Neural cell (in vitro differentiated cells): ENCODE results near the gene ATP2B2.

Source experiments
- EP300 ChIP-seq: fragments of 450-650 bp; conservative IDR thresholded peaks from 2 replicates; pipeline ENCODE4 v1.6.1; 2014; ENCODE audit warnings: antibody characterized with exemption, mild to moderate bottlenecking, moderate library complexity; ENCODE audit not compliant: poor library complexity, severe bottlenecking
- EZH2 ChIP-seq: fragments of 200-600, 300-800 bp; shearing (Covaris generic), sonication (generic); IDR thresholded peaks from 2 replicates; pipeline ENCODE4 v1.6.1; 2014; ENCODE audit warnings: antibody characterized with exemption, low read length, borderline replicate concordance, mild to moderate bottlenecking; ENCODE audit not compliant: insufficient read depth, poor library complexity, severe bottlenecking
- POLR2AphosphoS5 ChIP-seq: IDR thresholded peaks from 2 replicates; pipeline ENCODE4 v1.6.1; 2012
- RAD21 ChIP-seq: fragments of 450-650 bp; conservative IDR thresholded peaks from 2 replicates; pipeline ENCODE4 v1.6.1; 2014; ENCODE audit warnings: antibody characterized with exemption, mild to moderate bottlenecking, moderate library complexity
- SMC3 ChIP-seq: fragments of 450-650 bp; conservative IDR thresholded peaks from 2 replicates; pipeline ENCODE4 v1.6.1; 2014; ENCODE audit warnings: antibody characterized with exemption, mild to moderate bottlenecking, moderate library complexity; ENCODE audit not compliant: poor library complexity
- TAF1 ChIP-seq: IDR thresholded peaks from 2 replicates; pipeline ENCODE4 v1.6.1; 2012; ENCODE audit warnings: low read depth
- TF ChIP-seq, protein P1 (sequence below): fragments of 450-650 bp; IDR thresholded peaks from 2 replicates; pipeline ENCODE4 v1.5.1; 2014; ENCODE audit warnings: antibody characterized with exemption, mild to moderate bottlenecking, moderate library complexity; ENCODE audit not compliant: poor library complexity, severe bottlenecking
- TF ChIP-seq, protein P2 (sequence below): IDR thresholded peaks from 2 replicates; pipeline ENCODE4 v1.6.1; 2012; ENCODE audit warnings: borderline replicate concordance

DNA sequence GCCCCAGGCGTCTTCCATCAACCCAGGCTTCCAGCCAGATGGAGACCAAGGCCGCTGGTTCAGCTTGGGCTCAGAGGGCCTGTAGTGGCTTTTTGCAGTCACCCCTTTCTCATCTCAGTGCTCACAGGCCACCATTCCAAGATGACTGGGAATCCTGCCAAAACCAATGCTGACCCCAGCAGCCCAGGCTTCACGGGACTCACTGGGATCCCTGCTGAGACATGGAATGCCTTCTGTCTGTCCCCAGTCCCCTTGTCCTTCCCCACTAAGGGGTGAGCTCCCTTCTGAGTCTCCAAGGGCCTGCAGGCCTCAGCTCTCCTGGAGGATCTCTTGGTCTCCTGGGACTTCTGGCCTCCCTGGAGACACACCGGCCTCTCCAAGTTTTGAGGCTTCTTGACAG lies 107.0 kb downstream of the ATP2B2 start:
- TF ChIP-seq EZH2 (no peak), POLR2AphosphoS5 (no peak), EP300 (no peak), TAF1 (no peak), SMC3 (no peak), RAD21 (no peak)
- TF ChIP-seq, protein P1, sequence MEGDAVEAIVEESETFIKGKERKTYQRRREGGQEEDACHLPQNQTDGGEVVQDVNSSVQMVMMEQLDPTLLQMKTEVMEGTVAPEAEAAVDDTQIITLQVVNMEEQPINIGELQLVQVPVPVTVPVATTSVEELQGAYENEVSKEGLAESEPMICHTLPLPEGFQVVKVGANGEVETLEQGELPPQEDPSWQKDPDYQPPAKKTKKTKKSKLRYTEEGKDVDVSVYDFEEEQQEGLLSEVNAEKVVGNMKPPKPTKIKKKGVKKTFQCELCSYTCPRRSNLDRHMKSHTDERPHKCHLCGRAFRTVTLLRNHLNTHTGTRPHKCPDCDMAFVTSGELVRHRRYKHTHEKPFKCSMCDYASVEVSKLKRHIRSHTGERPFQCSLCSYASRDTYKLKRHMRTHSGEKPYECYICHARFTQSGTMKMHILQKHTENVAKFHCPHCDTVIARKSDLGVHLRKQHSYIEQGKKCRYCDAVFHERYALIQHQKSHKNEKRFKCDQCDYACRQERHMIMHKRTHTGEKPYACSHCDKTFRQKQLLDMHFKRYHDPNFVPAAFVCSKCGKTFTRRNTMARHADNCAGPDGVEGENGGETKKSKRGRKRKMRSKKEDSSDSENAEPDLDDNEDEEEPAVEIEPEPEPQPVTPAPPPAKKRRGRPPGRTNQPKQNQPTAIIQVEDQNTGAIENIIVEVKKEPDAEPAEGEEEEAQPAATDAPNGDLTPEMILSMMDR = no peak
- TF ChIP-seq, protein P2, sequence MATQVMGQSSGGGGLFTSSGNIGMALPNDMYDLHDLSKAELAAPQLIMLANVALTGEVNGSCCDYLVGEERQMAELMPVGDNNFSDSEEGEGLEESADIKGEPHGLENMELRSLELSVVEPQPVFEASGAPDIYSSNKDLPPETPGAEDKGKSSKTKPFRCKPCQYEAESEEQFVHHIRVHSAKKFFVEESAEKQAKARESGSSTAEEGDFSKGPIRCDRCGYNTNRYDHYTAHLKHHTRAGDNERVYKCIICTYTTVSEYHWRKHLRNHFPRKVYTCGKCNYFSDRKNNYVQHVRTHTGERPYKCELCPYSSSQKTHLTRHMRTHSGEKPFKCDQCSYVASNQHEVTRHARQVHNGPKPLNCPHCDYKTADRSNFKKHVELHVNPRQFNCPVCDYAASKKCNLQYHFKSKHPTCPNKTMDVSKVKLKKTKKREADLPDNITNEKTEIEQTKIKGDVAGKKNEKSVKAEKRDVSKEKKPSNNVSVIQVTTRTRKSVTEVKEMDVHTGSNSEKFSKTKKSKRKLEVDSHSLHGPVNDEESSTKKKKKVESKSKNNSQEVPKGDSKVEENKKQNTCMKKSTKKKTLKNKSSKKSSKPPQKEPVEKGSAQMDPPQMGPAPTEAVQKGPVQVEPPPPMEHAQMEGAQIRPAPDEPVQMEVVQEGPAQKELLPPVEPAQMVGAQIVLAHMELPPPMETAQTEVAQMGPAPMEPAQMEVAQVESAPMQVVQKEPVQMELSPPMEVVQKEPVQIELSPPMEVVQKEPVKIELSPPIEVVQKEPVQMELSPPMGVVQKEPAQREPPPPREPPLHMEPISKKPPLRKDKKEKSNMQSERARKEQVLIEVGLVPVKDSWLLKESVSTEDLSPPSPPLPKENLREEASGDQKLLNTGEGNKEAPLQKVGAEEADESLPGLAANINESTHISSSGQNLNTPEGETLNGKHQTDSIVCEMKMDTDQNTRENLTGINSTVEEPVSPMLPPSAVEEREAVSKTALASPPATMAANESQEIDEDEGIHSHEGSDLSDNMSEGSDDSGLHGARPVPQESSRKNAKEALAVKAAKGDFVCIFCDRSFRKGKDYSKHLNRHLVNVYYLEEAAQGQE = no peak
